Transverse colon (tissue), 4 donors: ENCODE results near the gene PCDHB10.
"Not testable (repeated sequence)": the region's sequence is repeated elsewhere in the genome, so short reads cannot be mapped to it uniquely, and the experiment has no call there.

Experiments
- CTCF ChIP-seq, 5 experiments: fragments of 200-600 bp in 3 of 5; fragments of 450-650 bp in 2 of 5; sonication (generic) in 3 of 5; IDR thresholded peaks; 1 replicate in 2 of 5; 2 replicates in 3 of 5; pipeline ENCODE4 v1.5.1; 2016 to 2017; ENCODE audit warnings: antibody characterized with exemption in 5 of 5, inconsistent platforms in 3 of 5, mild to moderate bottlenecking in 2 of 5, moderate library complexity in 1 of 5
- EP300 ChIP-seq: sonication (generic); formaldehyde crosslinking; IDR thresholded peaks from one replicate; pipeline ENCODE4 v1.6.1; 2017; ENCODE audit warnings: antibody characterized with exemption, low read depth
- POLR2A ChIP-seq: fragments of 450-650 bp; IDR thresholded peaks from one replicate; pipeline ENCODE4 v1.6.1; 2016; ENCODE audit warnings: antibody characterized with exemption, mild to moderate bottlenecking, moderate library complexity
- POLR2AphosphoS5 ChIP-seq, 3 donors: sonication (generic); formaldehyde crosslinking; IDR thresholded peaks; one replicate each; pipeline ENCODE4 v1.6.1; 2016; ENCODE audit warnings: antibody characterized with exemption in 3 of 3

GRCh38 chr5:141189131-141189530, 3.0 kb upstream of the PCDHB10 start:
- not testable (repeated sequence) for TF ChIP-seq CTCF (IDR thresholded peaks at IDR 0.05); POLR2AphosphoS5 (IDR thresholded peaks at IDR 0.05); POLR2A; EP300
